HG03521 (cell line): ENCODE data around the gene CYP4X1.
"Not testable (repeated sequence)": the region's sequence is repeated elsewhere in the genome, so short reads cannot be mapped to it uniquely, and the experiment has no call there.

ENCODE experiments used
- ATAC-seq: cut with Tn5 transposase; IDR thresholded peaks from one replicate; pipeline ENCODE4 v1.9.1; 2021; ENCODE audit warnings: mild to moderate bottlenecking, moderate library complexity; ENCODE audit not compliant: unreplicated experiment

The CYP4X1 gene, protein sequence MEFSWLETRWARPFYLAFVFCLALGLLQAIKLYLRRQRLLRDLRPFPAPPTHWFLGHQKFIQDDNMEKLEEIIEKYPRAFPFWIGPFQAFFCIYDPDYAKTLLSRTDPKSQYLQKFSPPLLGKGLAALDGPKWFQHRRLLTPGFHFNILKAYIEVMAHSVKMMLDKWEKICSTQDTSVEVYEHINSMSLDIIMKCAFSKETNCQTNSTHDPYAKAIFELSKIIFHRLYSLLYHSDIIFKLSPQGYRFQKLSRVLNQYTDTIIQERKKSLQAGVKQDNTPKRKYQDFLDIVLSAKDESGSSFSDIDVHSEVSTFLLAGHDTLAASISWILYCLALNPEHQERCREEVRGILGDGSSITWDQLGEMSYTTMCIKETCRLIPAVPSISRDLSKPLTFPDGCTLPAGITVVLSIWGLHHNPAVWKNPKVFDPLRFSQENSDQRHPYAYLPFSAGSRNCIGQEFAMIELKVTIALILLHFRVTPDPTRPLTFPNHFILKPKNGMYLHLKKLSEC

GRCh38 chr1:47023268-47024140, at the start of gene CYP4X1:
CYP4X1 (plus strand) TSS chr1:47023669; CDS start chr1:47023818, 149 bp downstream.
- no peak for ATAC-seq

GRCh38 chr1:46983166-46983829, 40.2 kb upstream of the CYP4X1 start:
- no peak for ATAC-seq

DNA sequence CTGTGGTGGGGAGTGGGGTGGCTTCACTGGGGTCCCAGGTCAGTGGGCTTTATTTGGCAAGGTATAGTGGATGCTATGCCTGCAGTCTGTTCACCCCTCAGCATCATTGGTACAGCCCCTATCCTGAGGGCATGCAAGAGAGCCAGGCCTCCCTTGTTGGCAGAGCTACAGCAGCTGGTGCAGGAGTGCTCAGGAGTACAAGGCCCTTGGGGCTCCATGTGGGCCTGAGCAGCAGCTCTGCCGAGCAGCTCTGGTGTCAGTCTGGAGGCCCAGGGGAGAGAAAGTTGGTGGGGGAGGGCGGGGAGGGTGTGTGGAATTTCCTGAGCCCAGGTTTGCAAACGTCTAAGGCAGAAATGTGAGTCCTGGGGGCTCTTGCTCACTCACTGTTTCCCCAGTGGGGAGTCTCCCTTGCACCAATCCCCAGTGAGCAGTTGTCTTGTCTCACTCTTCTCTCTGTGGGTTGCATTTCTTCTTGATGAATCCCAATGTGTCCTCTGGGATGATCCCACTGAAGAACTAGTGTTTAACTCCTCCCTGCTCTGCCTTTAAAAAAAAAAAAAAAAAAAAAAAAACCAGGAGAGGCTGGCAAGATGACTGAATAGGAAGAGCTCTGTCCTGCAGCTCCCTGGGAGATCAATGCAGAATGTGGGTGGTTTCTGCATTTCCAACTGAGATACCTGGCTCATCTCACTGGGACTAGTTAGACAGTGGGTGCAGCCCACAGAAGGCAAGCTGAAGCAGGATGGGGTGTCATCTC, 39.5 kb upstream of the CYP4X1 start:
- ATAC-seq: no peak

DNA sequence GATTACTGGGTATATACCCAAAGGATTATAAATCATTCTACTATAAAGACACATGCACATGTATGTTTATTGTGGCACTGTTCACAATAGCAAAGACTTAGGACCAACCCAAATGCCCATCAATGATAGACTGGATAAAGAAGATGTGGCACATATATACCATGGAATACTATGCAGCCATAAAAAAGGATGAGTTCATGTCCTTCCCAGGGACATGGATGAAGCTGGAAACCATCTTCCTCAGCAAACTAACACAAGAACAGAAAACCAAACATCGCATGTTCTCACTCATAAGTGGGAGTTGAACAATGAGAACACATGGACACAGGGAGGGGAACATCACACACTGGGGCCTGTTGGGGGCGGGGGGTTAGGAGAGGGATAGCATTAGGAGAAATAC, 32.9 kb upstream of the CYP4X1 start:
- ATAC-seq: not testable (repeated sequence)

DNA sequence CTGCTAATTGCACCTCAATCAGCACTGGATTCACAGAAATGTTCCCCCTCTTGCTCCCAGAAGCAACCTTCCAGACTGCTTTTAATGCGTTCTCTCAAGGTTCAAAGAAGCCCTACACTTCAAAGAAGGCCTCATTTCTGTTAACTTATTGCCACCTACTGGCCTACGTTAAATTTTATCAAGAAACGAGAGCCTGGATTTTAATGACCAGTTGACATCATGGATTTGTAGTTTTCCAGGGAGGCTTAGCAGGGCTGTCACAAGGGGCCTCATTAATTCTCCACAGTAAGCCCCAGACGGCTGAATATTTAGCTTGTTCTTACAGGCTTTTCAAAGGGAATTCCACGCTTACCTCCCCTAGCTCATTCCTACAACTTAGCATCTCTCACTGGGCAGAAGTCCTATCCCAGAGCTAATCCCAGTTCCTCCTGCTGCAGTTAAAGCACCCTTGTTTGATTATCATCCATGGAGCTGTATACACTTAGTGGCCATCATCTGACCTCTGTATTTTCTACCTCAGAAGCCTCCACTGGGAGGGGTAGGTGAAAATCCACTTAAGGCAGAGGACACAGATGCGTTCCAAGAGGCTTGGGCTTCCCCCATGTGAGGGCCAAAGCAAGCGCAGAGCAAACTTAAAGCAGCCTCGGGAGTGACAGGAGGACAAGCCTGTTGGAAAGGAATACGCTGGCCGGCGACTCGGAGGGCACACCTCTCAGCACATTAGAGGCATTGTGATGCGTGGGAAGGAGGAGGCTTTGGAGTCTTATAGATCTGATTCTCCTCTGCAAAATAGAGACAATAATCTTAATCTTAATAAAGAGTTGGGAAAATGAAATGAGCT, 32.2 kb upstream of the CYP4X1 start:
- ATAC-seq: no peak

DNA sequence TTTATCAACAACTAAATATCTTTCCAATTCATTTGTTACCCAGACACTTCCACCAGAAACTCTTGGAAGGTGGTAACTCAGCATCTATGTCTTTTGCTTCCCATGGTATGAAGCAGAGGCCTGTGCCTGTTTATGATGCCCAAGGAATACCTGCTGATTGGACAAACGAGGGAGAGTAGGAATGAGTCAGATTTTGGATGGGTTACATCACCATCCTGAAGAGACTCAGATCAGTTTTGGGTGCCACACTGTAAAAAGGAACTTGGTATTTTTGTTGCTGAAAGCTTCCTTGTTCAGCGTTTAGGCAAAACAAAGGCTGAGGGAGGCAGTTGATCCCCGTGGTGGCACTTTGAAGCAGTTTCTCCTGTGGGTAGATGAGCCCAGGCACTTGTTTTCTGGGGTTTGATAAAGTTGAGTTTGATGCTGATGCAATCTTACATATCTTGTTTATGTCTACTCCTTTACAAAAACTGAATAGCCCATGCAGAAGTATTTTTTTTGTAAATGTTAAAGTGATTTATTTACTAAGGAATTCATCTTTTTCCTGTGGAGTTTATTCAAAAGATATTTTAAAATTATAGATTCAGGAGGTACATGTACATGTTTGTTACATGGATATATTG, 26.7 kb upstream of the CYP4X1 start:
- no peak for ATAC-seq

DNA sequence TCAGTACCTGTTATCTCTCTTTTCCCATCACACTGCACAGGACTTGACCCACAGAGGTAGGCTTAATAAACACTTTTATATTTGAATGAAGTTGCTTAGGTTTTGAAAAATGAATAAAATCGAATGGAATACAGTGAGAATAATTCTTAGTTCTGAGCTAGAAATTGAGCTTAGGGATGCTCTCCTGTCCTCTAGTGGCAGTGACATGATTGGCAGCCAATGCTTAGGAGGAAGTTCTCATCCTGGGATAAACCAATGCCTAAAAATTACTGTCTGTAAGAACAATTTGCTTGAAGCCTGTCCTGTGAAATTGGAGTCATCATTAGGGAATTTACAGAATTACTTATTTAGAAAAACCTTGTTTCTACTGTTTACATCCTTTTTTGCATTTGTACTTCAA, 21.3 kb upstream of the CYP4X1 start:
- ATAC-seq: no peak

GRCh38 chr1:47003896-47004403, 19.5 kb upstream of the CYP4X1 start:
- no peak for ATAC-seq

DNA sequence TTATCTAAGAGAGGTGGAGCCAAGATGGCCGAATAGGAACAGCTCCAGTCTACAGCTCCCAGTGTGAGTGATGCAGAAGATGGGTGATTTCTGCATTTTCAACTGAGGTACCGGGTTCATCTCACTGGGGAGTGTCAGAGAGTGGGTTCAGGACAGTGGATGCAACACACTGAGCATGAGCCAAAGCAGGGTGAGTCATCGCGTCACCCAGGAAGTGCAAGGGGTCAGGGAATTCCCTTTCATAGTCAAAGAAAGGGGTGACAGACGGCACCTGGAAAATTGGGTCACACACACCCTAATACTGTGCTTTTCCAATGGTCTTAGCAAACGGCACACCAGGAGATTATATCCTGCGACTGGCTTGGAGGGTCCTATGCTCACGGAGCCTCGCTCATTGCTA, 17.0 kb upstream of the CYP4X1 start:
- not testable (repeated sequence) for ATAC-seq

- no peak for ATAC-seq
Observed at GRCh38 chr1:47013293-47013692, 10.2 kb upstream of the CYP4X1 start.

DNA sequence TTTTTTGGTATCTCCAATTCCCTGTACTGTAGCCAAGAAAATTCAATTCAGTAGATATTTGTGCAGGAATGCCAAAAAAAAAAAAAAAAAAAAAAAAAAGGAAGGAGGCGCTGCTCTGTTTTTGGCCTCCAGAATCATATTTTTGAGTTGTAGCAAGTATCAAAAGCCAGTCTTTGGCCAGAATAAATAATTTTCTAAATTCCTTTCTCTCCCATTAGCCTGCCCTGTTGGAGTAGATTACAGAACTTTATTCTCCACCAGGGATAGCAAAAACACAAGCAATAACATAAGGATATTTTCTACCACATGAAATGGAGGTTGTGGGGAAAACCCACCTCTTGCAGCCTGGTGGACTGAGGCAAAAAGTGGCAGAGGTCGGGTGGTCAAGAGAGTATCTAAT, 2.4 kb upstream of the CYP4X1 start:
- ATAC-seq: no peak

- ATAC-seq: no peak
Observed at GRCh38 chr1:47024141-47024801, 802 bp downstream of the CYP4X1 start.

DNA sequence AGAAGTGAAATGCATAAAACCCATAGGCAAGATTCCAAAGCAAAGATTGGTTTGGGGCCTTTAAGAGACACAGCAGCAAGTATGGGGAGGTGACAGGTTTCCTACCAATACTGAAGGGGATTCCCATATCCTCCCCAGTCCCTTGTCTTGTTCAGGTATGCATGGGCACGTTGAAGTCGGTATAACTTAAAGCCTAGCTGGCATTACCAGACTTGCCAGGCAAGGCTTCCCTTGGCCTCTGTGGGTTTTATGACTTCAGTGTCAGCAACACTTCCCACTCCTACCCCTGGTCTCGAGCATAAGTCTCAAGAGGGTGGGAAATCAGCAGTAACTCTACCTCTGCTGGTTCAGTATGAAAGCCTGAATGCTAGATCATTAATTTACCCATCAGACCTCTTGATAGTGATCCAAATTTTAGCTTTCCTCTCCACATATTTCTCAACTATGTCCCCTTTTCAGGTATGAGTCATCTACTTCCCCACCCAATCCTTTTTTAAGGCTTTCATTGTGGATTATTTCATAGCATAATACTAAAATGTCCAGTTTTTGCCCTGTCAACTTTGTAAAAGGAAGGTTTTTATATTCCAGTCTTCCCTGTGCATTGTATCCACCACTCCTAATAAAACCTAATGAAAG, 6.8 kb downstream of the CYP4X1 start:
- ATAC-seq: no peak

DNA sequence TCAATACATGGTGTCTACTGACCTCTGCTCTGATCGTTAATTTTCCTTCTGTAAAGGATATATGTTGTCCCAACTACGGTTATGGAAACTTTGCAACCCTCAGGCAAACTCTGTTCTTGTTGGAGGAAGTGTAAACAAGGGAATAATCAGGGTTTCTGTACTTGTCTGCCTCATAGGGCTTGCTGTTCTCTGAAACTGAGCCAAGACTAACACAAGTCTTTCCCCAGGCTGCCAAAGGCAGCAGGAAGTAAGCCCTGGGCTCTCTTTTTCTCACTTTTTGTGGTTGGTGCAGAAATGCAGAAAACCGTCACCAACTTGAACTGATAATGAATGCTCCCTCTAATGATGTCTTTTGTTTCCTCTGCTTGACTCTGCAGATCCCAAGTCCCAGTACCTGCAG, 7.6 kb downstream of the CYP4X1 start:
- no peak for ATAC-seq

- no peak for ATAC-seq
Observed at GRCh38 chr1:47031585-47031984, 8.1 kb downstream of the CYP4X1 start.

- ATAC-seq: no peak
Observed at GRCh38 chr1:47036764-47037163, 13.3 kb downstream of the CYP4X1 start.

DNA sequence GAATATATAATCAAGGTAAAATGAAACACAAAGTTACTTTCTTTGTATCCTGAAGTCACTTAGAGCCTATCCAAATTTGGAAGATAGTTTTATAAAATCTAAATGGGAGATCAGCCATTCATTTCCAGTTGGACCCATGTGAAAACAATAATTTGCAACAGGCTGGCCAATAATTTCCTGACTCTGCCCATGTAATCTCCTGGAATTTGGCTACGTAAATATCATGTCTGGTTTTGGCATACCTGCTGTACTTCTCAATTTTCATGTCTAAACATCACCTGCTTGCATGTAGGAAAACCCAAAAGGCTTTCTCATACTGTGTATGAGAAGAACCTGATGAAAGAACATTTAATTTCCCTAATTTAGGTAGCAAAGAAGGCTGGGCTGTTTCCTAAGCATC, 35.9 kb downstream of the CYP4X1 start:
- ATAC-seq: no peak

- no peak for ATAC-seq
Observed at GRCh38 chr1:47067097-47067594, 43.7 kb downstream of the CYP4X1 start, which contains the start of gene CYP4Z1. CYP4Z1 (plus strand) TSS chr1:47067231; CDS start chr1:47067491, 260 bp downstream.
